HT1080 (cell line): ENCODE measurements around the gene RGMA. TPM values are rescaled to one million over a fixed set of nuclear protein-coding genes. Genes with fewer than 3 reads are reported as not detected.

ENCODE experiments used
- DNase-seq: peaks from one replicate; pipeline ENCODE4 v3.0.0-alpha.2; 2015; ENCODE audit warnings: low read depth
- polyA plus RNA-seq, 2 experiments: library from polyadenylated mRNA; depleted of rRNA; stranded (reverse); fragments of >200 nt; gene quantifications; 2 replicates each; pipeline ENCODE4 v1.2.3, GENCODE V29; 2015
- total RNA-seq: library from RNA; depleted of rRNA; stranded (reverse); fragments of >200 nt; shearing (Covaris generic); gene quantifications from 2 replicates; pipeline ENCODE4 v1.2.3, GENCODE V29; 2014; rRNA removed

RGMA gene, protein sequence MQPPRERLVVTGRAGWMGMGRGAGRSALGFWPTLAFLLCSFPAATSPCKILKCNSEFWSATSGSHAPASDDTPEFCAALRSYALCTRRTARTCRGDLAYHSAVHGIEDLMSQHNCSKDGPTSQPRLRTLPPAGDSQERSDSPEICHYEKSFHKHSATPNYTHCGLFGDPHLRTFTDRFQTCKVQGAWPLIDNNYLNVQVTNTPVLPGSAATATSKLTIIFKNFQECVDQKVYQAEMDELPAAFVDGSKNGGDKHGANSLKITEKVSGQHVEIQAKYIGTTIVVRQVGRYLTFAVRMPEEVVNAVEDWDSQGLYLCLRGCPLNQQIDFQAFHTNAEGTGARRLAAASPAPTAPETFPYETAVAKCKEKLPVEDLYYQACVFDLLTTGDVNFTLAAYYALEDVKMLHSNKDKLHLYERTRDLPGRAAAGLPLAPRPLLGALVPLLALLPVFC
- total RNA-seq = not detected in 2 replicates
- 0.03 and 0.14 TPM in 2 replicates for polyA plus RNA-seq (2015; cell fraction: cytosol; rRNA removed)
- polyA plus RNA-seq (2015; cell fraction: nucleus; rRNA removed) = not detected in 2 replicates

DNA sequence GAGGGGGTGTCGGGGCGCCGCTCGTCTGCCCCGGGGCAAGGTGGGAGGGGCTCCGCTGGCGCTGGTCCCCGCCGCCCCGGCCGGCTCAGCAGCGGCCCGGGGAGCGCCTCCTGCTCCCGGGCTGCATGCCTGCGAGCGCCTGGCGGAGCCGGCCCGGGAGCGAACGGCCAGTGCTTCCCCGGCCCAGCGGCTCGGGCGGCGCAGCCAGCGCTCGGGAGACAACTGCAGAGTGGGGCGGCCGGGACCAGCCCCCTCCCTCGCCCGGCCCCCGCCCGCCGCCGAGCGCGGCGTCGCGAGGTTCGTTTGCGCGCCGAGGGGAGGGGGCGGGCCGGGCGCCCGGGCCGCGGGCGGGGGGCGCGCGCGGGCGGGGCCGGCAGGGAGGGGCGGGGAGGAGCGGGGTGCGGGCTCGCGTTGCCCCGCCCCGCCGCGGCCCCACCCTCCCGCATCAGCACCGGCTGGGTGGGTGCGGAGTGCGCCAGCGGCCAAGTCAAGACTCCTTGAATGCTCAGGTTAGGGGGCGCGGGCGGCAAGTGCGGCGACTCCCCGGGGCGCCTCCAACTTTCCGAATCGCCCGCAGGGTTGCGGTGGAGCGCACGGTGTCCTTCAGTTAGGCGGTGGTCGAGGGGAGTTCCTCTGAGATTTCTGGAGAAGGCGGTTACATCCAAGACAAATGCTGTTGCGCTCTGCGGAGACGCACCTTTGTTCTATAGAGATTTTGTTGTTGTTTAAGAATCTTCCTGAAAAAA lies at the start of gene RGMA:
RGMA (minus strand) TSS at position 231 of the 746 bp plus-strand sequence. CDS start 279 bp downstream, outside the sequence.
- DNase-seq = no peak

DNA sequence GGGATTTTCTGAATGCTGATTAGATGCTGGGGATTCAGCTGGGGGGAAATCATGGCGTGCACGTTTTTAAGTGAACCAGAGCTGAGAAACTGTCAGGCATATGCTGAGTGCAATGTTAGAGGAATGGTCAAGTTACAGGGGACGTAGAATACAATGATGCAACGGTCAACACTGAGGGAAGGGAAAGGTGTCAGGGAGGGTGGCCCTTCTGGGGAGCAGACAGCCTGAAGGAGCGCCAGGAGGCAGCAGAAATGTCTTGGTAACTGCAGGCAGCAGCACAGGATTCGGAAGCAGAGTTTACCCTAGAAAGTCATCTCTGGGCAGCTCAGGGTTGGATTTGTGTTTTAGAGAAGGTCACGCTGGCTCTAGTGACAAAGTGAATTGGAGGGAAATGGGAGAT lies 47.6 kb upstream of the RGMA start:
- no peak for DNase-seq

DNA sequence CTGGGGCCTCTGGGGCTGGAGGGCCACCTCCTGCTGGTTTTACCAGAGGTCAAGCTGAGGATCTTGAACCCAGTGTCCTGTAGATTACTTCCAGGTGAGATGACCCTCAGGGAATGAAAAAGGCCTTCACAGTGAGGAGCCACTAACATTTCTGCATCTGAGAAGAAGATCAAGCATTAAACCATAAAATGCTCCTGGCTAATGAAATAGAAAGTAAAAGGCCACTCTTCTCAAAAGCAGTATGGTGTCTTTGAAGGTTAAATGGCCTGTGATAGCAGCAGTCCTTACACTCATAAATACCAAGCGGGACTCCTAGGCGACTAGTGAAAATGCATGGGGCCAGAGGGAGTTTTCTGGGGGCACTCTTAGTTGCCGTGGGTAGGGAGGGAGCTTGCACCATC lies 47.0 kb upstream of the RGMA start:
- no peak for DNase-seq

DNA sequence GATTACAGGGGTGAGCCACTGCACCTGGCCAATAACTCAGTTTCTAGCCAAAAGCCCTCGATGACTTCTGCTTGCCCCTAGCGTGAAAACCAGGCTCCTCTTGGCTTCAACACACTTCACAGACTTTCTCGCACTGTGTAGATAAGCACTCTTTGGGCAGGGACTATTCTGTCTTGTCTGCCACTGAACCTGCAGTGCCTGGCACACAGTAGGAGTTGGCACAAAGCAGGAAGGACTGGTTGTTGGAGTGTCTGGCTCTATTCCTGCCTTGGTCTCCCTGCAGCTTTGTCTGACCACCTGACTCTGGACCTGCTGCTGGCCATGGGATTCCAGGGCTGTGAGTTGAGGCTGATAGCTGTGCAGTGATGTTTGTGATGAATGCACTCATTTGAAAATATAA lies 46.4 kb upstream of the RGMA start:
- no peak for DNase-seq

DNA sequence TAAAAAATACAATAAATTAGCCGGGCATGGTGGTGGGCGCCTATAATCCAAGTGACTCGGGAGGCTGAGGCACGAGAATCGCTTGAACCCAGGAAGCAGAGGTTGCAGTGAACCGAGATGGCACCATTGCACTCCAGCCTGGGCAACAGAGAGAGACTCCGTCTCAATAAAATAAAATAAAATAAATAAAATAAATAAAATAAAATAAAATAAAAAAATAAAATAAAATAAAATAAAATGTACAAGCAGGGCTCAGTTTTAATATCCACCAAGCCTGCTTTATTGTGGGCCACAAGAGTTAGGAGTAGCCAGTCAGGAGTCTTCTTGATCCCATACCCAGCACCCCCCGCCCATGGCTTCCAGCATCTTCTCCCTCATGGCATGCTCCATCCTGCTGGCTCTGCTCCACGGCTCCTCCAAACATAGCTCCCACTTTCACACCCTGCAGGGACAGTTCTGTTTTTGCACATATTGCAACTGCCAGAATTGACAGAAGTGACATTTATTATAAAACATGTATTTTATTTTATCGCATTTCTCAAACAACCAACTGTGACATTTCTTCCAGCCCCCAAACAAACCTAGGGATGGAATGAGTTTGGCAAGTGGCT lies 42.6 kb upstream of the RGMA start:
- DNase-seq = no peak

DNA sequence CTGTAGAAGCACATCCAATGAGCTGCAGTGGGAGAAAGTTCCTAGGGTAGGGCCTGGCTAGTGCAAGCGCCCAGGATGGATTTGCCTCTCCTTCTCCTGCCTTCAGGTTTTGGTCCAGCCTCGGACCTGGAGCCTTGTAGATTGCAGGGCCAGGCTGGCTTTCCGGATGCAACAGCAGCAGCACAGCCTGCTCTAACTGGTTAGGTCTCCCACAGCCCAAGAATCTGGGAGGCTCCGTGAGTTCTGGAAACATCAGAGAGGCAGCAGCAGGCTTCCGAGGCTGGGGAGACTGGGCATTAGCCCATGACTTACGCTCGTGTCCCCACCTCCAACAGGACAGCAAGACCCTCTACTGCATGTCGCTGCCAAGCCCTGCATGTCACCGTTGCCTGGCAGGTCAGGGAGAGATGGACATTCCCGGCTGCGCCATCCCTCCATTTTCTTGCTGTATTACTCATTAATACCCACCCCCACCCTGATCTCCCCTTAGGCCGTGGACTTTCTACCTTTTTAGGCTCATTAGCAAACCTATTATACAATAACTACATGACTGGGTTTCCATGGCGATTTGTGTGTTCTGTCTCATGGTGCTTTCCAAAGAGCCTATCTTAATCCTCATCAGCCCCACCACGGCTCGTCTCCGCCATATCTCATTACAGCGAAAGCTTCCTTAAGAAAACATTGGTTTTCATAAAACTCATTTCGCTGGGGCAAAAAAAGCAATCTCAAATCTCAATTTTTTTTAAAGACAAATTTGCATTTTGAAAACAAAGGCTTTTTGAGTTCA lies 40.9 kb upstream of the RGMA start:
- no peak for DNase-seq

DNA sequence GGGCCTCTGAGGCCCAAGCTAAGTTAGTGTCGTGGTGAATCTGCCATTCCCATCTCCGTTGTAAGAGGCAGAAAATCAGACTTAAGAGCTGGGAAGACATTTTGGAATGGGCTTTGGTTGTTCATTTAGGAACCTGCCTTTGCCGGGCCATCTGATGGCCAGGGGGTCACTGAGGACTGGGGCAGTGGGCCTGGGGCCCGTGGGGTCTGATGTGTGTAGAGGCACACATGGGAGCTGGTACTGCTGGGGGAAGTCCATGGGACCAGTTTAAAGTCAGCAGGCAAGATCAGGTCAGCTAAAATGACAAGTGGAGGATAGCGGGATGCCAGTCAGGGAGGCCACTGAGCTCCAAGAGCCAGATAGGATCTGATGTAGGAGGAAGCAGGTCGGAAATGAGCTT lies 38.3 kb upstream of the RGMA start:
- DNase-seq = no peak

DNA sequence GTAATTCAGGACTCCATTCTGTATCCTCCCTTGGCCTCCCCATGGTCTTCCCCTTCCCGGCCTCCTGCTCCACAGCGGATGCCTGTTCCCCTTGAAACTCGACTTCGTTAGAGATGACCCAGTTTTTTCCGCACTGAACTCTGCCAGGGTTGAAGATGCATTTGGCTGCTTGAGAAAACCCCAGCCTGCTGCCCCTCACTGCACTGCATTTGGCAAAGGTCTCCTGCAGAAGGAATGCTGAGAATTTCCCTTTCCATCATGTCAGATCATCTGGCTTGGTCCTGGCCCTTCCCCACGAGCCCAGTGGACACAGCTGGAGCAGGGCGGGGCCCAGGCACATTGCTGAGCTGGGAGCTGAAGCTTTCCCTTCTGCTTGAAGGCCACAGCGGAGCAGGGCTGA lies 37.6 kb upstream of the RGMA start:
- no peak for DNase-seq

DNA sequence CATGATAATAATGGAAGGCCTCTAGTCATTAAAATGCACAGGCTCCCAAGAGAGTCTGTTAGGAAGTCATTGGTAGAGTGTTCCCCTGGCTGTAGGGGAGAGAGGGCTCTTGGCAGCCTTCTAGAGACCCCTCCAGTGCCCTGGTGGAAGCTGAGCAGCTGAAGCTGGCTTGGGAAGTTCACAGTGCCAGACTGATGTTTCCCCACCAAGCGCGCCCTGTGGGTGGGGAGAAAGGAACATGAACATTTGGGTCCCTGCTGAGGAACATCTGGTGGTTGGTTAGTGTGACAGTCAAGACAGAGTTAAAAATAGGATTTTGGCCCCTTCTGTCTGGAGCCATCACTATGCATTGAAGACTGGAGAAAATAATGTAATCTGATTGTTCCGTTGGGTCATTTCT lies 37.1 kb upstream of the RGMA start:
- DNase-seq = no peak

DNA sequence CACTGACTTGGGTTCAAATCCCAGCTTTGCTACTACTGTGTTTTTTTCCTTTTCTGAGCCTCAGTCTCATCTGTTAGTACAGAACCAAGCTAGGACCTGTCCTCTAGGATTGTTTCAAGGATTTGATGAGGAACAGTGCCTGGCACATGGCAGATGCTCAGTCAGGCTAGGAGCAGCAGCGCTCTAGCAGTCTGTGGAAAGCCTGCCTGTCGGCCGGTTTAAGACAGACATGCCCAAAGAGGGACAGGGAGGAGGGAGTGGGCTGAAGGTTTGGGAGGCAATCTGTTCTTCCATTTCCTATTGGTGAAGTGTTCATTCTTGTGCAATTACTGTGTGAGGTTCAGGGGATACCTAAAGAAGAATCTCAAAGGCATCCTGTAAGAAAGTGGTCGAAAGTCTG lies 35.1 kb upstream of the RGMA start:
- DNase-seq = no peak

DNA sequence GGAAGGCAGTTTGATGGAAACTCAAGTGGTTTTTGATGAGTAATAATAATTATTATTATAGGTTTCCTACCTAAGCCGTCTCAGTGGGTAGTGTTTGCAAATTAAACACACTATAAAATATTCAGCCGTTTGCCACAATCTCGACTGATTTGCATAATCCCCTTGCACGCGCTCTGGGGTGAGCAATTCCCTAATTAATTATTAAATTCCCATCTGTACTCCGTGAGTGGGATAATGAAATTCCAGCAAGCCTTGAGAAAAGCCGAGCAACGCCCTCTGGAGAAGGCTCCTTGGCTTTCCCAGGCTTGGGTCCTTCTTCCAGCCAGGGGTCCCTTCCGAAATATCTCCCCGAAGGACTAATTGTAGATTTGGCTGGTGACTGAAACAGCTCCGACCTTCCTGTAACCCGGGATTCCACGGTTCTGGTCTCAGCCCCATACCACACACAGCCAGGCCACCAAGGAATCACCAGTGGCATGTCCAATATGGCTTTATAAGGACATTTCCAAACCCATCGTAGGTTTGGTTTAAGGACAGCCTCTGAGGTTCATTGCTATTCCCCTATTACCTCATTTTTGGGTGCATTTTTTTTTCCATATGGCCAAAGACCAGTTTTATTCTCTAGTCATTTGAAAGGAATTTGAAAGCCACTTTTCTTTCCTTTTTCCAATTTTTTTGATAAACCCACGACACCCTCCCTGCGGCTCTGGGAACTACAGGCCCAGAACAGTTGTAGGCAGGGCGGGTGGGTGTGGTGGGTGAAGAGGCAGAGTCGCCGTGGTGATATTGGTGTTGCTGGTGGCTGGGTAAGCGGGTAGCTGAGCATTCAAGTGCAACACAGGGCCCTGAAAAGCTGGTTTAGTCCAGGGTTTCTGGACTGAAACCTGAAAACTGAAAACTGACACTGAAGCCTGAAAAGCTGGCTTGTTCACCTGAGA lies 33.2 kb upstream of the RGMA start:
- DNase-seq = no peak

DNA sequence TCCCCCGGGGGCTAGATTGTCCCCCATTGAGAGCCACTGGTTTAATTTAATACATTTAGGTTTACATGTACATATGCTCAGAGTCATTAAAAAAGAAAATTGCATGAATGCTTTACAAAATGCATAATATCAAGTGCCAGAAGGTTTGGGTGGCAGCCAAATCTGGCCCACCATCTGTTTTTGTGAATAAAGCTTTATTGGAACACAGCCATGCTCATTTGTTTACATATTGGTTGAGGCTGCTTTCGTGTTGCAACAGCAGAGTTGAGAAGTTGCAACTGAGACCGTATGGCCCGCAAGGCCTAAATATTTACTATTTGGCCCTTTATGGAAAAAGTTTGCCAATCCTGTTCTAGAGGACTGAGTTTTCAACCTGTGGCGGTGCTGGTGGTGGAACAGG lies 32.1 kb upstream of the RGMA start:
- no peak for DNase-seq

DNA sequence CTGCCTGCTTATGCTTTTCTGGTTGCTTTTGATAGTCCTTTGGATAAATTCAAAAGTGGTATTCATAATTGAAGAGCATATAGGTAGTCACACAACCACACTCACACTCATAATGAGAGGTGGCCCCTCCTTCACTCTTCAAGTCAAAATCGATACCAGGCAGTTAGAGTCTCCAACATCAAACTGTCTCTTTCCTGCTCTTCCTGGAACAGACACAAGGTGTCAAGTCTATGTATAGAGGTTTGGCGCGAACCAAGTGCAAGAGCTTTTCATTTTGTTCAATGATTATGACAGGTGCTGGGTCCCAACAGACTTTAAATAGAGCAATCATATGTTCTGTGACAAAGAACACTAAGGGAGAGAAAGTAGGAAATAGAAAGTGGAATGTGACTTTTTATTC lies 29.9 kb upstream of the RGMA start:
- no peak for DNase-seq

DNA sequence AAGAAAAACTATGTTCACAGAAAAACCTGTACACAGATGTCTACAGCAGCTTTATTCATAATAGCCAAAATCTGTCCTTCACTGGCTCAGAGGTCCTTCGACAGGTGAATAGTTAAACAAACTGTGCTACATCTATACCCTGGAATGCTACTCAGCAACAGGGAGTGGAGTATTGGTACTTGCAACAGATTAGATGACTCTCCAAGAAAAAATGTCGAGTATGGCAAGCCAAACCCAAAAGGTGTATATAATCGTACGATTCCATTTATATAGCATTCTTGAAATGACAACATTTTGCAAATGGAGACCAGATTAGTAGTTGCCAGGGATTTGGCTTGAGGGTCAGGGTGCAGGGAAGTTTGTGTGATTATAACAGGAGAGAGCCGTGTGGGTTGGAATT lies 22.4 kb upstream of the RGMA start:
- DNase-seq = no peak

DNA sequence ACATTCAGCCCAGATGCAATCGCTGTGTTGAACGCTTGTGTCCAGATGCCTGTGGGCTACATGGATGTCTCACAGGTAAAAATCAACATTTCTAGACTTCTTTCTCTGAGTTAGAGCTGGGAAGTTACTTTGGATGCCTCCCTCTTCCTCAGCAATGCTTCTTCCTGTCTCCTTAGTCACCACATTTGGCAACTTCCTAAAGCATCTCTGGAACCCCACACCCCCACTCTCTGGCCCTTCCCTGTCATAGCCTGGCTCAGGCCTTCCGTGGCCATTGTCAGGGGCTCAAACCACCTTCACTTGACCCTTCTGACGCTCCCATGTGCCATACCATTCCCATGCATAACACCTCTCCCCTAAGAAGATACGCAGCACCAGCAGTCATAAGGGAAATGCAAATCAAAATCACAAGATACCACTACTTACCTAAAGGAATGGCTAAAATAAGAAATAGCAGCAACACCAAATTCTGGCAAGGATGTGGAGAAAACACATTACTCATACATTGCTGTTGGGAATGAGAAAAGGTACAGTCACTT lies 21.6 kb upstream of the RGMA start:
- DNase-seq = peak; percentile 27

DNA sequence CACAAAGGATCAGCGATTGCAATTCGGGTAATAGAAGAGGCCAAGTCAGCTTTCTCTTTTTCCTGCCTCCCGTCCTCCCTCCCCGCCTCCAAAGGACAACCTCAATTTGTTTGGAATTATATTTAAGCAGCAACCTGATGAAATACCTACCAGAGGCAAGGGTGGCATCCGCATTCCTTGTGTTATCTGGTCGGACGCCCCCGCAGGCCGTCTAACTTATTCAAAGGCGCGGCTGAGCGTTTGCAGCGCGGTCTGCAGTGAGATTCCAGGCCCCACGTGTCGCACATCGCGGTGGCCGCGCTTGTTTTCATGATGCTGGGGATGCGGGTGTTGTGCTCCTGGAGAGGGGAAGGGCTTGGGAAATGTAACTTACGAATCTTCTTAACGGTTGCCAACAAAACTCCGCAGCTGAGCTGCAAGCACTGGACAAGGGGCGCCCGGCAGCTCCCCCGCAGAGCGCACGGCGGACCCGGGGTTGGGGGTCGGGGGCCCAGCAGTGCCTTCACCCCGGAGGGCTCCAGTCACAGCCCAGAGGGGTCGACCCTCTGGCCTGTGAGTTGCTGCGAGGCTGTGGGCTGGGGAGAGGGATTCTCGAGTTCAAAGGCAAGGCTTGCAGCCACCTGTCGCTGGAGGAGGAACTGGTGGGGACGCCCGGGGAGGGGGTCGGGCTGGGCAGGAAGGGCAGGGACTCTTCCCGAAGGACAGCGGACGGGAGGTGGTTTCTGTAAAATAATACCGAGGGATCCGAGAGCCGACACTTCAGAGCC lies 20.5 kb upstream of the RGMA start:
- DNase-seq = no peak

DNA sequence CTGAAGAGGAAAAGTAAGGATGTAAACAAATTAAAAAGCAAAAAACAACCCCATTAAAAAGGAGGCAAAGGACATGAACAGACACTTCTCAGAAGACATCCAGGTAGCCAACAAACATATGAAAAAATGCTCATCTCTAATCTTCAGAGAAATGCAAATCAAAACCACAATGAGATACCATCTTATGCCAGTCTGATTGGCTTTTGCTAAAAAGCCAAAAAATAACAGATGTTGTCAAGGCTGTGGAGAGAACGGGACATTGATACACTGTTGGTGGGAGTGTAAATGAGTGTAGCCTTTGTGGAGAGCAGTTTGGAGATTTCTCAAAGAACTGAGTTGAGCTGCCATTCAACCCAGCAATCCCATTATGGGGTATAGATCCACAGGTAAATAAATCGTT lies 18.6 kb upstream of the RGMA start:
- no peak for DNase-seq

DNA sequence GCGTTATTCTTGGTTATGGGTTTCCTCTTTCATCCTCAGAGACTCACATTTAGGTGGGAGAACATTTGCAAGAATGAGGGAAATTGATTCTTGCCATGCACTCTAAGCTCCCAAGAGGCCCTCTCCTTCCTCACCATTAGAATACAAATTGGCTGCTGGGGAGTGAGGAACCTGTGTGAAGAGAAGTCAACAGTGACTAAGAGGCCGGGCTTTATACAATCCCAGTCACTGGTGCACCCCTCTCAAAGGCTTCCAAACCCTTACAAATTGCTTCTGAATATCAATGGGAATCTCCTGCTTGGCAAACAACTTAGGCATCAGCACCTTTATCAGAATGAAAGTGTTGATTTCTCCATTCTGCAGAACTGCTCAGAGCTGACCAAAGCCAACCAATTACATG lies 16.5 kb upstream of the RGMA start:
- DNase-seq = no peak

DNA sequence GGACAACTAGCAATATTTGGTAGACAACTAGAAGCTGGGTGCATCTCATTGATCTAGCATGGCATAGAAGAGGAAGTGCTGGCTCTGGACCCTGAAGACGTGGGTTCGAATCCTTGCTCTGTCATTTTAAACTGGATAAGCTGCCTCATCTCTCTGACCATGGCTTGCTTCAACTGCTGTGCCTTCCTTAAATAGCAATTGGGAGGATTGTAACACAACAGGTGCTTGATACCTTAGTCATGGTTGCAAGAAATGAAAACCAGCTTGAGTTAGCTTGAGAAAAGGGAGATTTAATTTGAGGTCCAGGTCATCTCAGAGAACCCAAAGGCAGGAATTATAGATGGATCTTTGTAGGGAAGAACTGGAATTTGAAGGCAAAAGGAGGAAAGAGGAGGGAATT lies 14.8 kb upstream of the RGMA start:
- DNase-seq = no peak
